HepG2 (cell line): Measurements from ENCODE around the gene MLLT10. TPM values are rescaled to one million over a fixed set of nuclear protein-coding genes. Genes with fewer than 3 reads are reported as not detected.

ENCODE experiments used
- ATAC-seq: fragments of 200-7000 bp; cut with Tn5 transposase; 3 replicates; pipeline ENCODE4 v1.9.1; 2020; ENCODE audit warnings: mild to moderate bottlenecking, moderate library complexity
- BruUV-seq: library from RNA; stranded (reverse); fragments of 400-500 nt; replicated peaks from 2 replicates; lab custom pipeline; 2021; lab: Mats Ljungman, UMichigan
- CTCF ChIA-PET: fragments of 300-600 bp; formaldehyde crosslinking; extraction: SDS; loops from one replicate; lab custom pipeline; 2021; ENCODE audit warnings: low total read pairs, inconsistent platforms, low intra/inter-chr PET ratio; lab: Yijun Ruan, JAX
- POLR2A ChIA-PET: fragments of 350-600 bp; sonication (Branson Sonifier 250); formaldehyde crosslinking; loops from one replicate; lab custom pipeline; 2020; ENCODE audit warnings: antibody characterized with exemption, inconsistent platforms; lab: Yijun Ruan, JAX
- DNase-seq: peaks from one replicate; pipeline ENCODE4 v3.0.0-alpha.2; 2015; ENCODE audit warnings: low spot score
- FAIRE-seq: peaks from 3 replicates; lab custom pipeline; 2011; peaks lifted over from hg19 to GRCh38; lab: Jason Lieb, UNC
- H2AFZ ChIP-seq: one replicate; pipeline ENCODE4 v1.6.1; 2011; ENCODE audit warnings: low read length, inconsistent platforms
- H3K27ac ChIP-seq: fragments of 300-600 bp; 3 replicates; pipeline ENCODE4 v1.8.0; 2011; ENCODE audit warnings: mixed run types, mild to moderate bottlenecking, mixed read lengths, low read length, inconsistent platforms; ENCODE audit not compliant: insufficient read depth; ENCODE audit errors: extremely low read length
- H3K27me3 ChIP-seq, 2 experiments: fragments of 200-600 bp in 1 of 2; 2 replicates in 1 of 2; 3 replicates in 1 of 2; pipeline versions ENCODE4 v1.6.0 to v1.8.0; 2011; ENCODE audit warnings: low read length in 2 of 2, mild to moderate bottlenecking in 2 of 2, moderate library complexity in 2 of 2, inconsistent platforms in 1 of 2; ENCODE audit not compliant: insufficient read depth in 2 of 2, control insufficient read depth in 1 of 2
- H3K36me3 ChIP-seq, 2 experiments: fragments of 200-600 bp in 1 of 2; replicated peaks in 1 of 2; 2 replicates in 1 of 2; 3 replicates in 1 of 2; pipeline versions ENCODE4 v1.5.1 to v1.8.0; 2011; ENCODE audit warnings: low read length in 2 of 2, inconsistent platforms in 1 of 2; ENCODE audit not compliant: insufficient read depth in 2 of 2, control insufficient read depth in 1 of 2
- H3K4me1 ChIP-seq: 2 replicates; pipeline ENCODE4 v1.5.1; 2012; ENCODE audit warnings: low read length, inconsistent platforms; ENCODE audit not compliant: insufficient read depth
- H3K4me2 ChIP-seq: 2 replicates; pipeline ENCODE4 v1.6.0; 2011; ENCODE audit warnings: low read depth, low read length, inconsistent platforms
- H3K4me3 ChIP-seq, 3 experiments: fragments of 200-600 bp in 1 of 3; sonication (generic), shearing (Covaris generic) in 1 of 3; replicated peaks in 1 of 3; 2 replicates each; pipeline ENCODE4 v1.5.1; 2011 to 2016; ENCODE audit warnings: low read length in 3 of 3, inconsistent platforms in 2 of 3, low read depth in 2 of 3, mild to moderate bottlenecking in 2 of 3, control low read depth in 1 of 3, mixed read lengths in 1 of 3; ENCODE audit not compliant: insufficient read depth in 1 of 3
- H3K79me2 ChIP-seq: one replicate; pipeline ENCODE4 v1.6.1; 2011; ENCODE audit warnings: low read length, inconsistent platforms; ENCODE audit not compliant: insufficient read depth
- H3K9ac ChIP-seq: 2 replicates; pipeline ENCODE4 v1.6.0; 2011; ENCODE audit warnings: mild to moderate bottlenecking, low read depth, low read length, inconsistent platforms; ENCODE audit not compliant: insufficient read depth
- H3K9me3 ChIP-seq: 2 replicates; pipeline ENCODE4 v1.5.1; 2012; ENCODE audit warnings: mild to moderate bottlenecking, low read length
- H4K20me1 ChIP-seq: 2 replicates; pipeline ENCODE4 v1.6.0; 2011; ENCODE audit warnings: inconsistent platforms, mild to moderate bottlenecking, low read length, moderate library complexity; ENCODE audit not compliant: insufficient read depth
- ATAD3A ChIP-seq: sonication (generic); formaldehyde crosslinking; IDR thresholded peaks from 2 replicates; pipeline ENCODE4 v1.4.0; 2020; ENCODE audit warnings: missing genetic modification reagents
- CENPX ChIP-seq: sonication (generic); formaldehyde crosslinking; IDR thresholded peaks from 2 replicates; pipeline ENCODE4 v1.9.0; 2021; ENCODE audit warnings: mild to moderate bottlenecking, missing genetic modification reagents, moderate library complexity
- GTF2F1 ChIP-seq: fragments of 150-350 bp; IDR thresholded peaks from 2 replicates; pipeline ENCODE4 v1.6.1; 2014; ENCODE audit warnings: low read length
- HMGXB4 ChIP-seq, 2 experiments: sonication (generic) in 1 of 2; formaldehyde crosslinking in 1 of 2; IDR thresholded peaks; 2 replicates each; pipeline versions ENCODE4 v1.4.0 to v1.6.1; 2018 to 2020; ENCODE audit warnings: missing genetic modification reagents in 2 of 2, borderline replicate concordance in 1 of 2, low read depth in 1 of 2, mild to moderate bottlenecking in 1 of 2, missing biosample characterization in 1 of 2
- HNF1A ChIP-seq, 2 experiments: sonication (generic) in 1 of 2; formaldehyde crosslinking in 1 of 2; IDR thresholded peaks; 2 replicates each; pipeline versions ENCODE4 v1.4.0 to v1.6.1; 2016 to 2020; ENCODE audit warnings: borderline replicate concordance in 1 of 2, low read depth in 1 of 2, mild to moderate bottlenecking in 1 of 2, missing genetic modification reagents in 1 of 2
- RCOR2 ChIP-seq: IDR thresholded peaks from 2 replicates; pipeline ENCODE4 v1.6.1; 2016; ENCODE audit warnings: missing biosample characterization, missing genetic modification reagents
- ZBED4 ChIP-seq: sonication (generic); formaldehyde crosslinking; IDR thresholded peaks from 2 replicates; pipeline ENCODE4 v1.4.0; 2020; ENCODE audit warnings: missing genetic modification reagents, borderline replicate concordance
- ZBTB21 ChIP-seq: sonication (generic); formaldehyde crosslinking; IDR thresholded peaks from 2 replicates; pipeline ENCODE4 v1.4.0; 2020; ENCODE audit warnings: missing genetic modification reagents
- ZNF883 ChIP-seq: sonication (generic); formaldehyde crosslinking; IDR thresholded peaks from 2 replicates; pipeline ENCODE4 v1.5.1; 2020; ENCODE audit warnings: mild to moderate bottlenecking, missing genetic modification reagents; ENCODE audit errors: not compliant biosample characterization
- WGBS: methylation state at CpG from one replicate; pipeline ENCODE4 v1.1.6; 2017; ENCODE audit warnings: low lambda C conversion rate; 5-methylcytosine and 5-hydroxymethylcytosine counted together
- in situ Hi-C: cut with HindIII; loops from 2 replicates; pipeline ENCODE4 v1.10.0; 2017; ENCODE audit warnings: low pct_unique_long_range_greater_than_20kb; ENCODE audit not compliant: extremely low pct_ligation_motif_present
- intact Hi-C: fragments of 100-400 bp; cut with micrococcal nuclease; formaldehyde crosslinking; loops from one replicate; pipeline ENCODE4 v1.10.0; 2022; ENCODE audit not compliant: unreplicated experiment
- polyA plus RNA-seq, 8 experiments: library from polyadenylated mRNA; depleted of rRNA in 3 of 8; stranded (reverse) in 7 of 8; unstranded in 1 of 8; fragments of >200 nt; fragmentation: Illumina TruSeq in 4 of 8; extraction: Trizol in 4 of 8; gene quantifications; 2 replicates each; pipeline versions ENCODE4 v1.2.1 to v1.2.3, GENCODE V29; 2011 to 2016; ENCODE audit warnings: low read depth in 4 of 8, missing spikeins in 1 of 8, mixed read lengths in 1 of 8; ENCODE audit not compliant: insufficient read depth in 1 of 8
- total RNA-seq, 5 experiments: library from RNA; depleted of rRNA; stranded (reverse); fragments of >200 nt; fragmentation: Illumina TruSeq; extraction: Trizol; gene quantifications; 2 replicates each; pipeline ENCODE4 v1.2.3, GENCODE V29; 2016; ENCODE audit warnings: low read depth in 1 of 5

Gene MLLT10
- total and polyA plus RNA-seq, 2 of the 13 experiments (the other 11 are each of a cell fraction or from before 2014, with no cell fraction given) = 51.3 to 84.1 TPM

- no peak for TF ChIP-seq HNF1A (IDR thresholded peaks at IDR 0.05; ENCODE audit: low read depth)
- no peak for TF ChIP-seq HNF1A (CRISPR knock-in tag; IDR thresholded peaks at IDR 0.05; ENCODE audit: borderline replicate concordance)
- no peak for TF ChIP-seq RCOR2 (CRISPR knock-in tag)
- TF ChIP-seq ATAD3A = no peak
- TF ChIP-seq CENPX (CRISPR knock-in tag) = no peak
- no peak for TF ChIP-seq ZBTB21 (CRISPR knock-in tag)
- no peak for TF ChIP-seq GTF2F1
Measured at GRCh38 chr10:21749788-21750187, 215.8 kb downstream of the MLLT10 start (continued).

- Histone ChIP-seq H3K9ac (no peak overlapping the region), H3K4me1 (peaks cover 18% of the 10 kb centered on the region), H3K27me3 (no peaks in the 10 kb centered on the region), H4K20me1 (no peaks in the 10 kb centered on the region), H3K79me2 (no peaks in the 10 kb centered on the region), H3K4me3 (no peak overlapping the region), H3K4me2 (no peak overlapping the region), H3K27ac (no peak overlapping the region), H3K9me3 (no peaks in the 10 kb centered on the region), H2AFZ (no peak overlapping the region), H3K36me3 (no peaks in the 10 kb centered on the region)
- in situ Hi-C loops (no loop called here), intact Hi-C loops (no loop called here)
- FAIRE-seq = no peak
- CTCF ChIA-PET = no interaction called here
- ATAC-seq = no peak
- POLR2A ChIA-PET = no interaction called here
- 93% methylated on average over 11 of the region's 12 CpGs for WGBS
- no TSS peak for BruUV-seq
- no peak for DNase-seq
- no peak for TF ChIP-seq HMGXB4 (CRISPR knock-in tag; IDR thresholded peaks at IDR 0.05; ENCODE audit: borderline replicate concordance in 1 of 2, low read depth in 1 of 2)
- no peak for TF ChIP-seq ZNF883 (CRISPR knock-in tag)
- TF ChIP-seq ZBED4 = no peak
Measured at GRCh38 chr10:21750424-21750823, 216.4 kb downstream of the MLLT10 start.
